GM12878 (cell line): ENCODE data around the gene IL11. TPM values are rescaled to one million over a fixed set of nuclear protein-coding genes. Genes with fewer than 3 reads are reported as not detected.

ENCODE experiments used
- ATF7 ChIP-seq: fragments of 450-650 bp; IDR thresholded peaks from 2 replicates; pipeline ENCODE4 v1.6.1; 2016; ENCODE audit warnings: low read depth, mild to moderate bottlenecking
- CBX5 ChIP-seq: sonication (generic); IDR thresholded peaks from 2 replicates; pipeline ENCODE4 v1.6.1; 2016; ENCODE audit warnings: low read depth, moderate library complexity, mild to moderate bottlenecking, inconsistent platforms
- EP300 ChIP-seq, 2 experiments: fragments of 150-350 bp in 1 of 2; IDR thresholded peaks; 2 replicates each; pipeline ENCODE4 v1.6.1; 2011 to 2012; ENCODE audit warnings: low read depth in 2 of 2, low read length in 2 of 2, borderline replicate concordance in 1 of 2, improper control_type of control experiment in 1 of 2, inconsistent platforms in 1 of 2; ENCODE audit not compliant: control insufficient read depth in 1 of 2
- ETV6 ChIP-seq, 2 experiments: fragments of 450-650 bp in 1 of 2; IDR thresholded peaks in 1 of 2; conservative IDR thresholded peaks in 1 of 2; 2 replicates each; pipeline ENCODE4 v1.6.1; 2014; ENCODE audit warnings: antibody characterized with exemption in 1 of 2, borderline replicate concordance in 1 of 2, low read depth in 1 of 2, mild to moderate bottlenecking in 1 of 2, moderate library complexity in 1 of 2
- FOXK2 ChIP-seq: fragments of 450-650 bp; IDR thresholded peaks from 2 replicates; pipeline ENCODE4 v1.6.1; 2017; ENCODE audit warnings: mild to moderate bottlenecking, moderate library complexity
- IKZF1 ChIP-seq: fragments of 450-650 bp; conservative IDR thresholded peaks from 2 replicates; pipeline ENCODE4 v1.6.1; 2017; ENCODE audit warnings: antibody characterized with exemption, mild to moderate bottlenecking
- JUNB ChIP-seq: IDR thresholded peaks from 2 replicates; pipeline ENCODE4 v1.6.1; 2016; ENCODE audit warnings: antibody characterized with exemption, mild to moderate bottlenecking
- JUND ChIP-seq: IDR thresholded peaks from 2 replicates; pipeline ENCODE4 v1.6.1; 2012; ENCODE audit warnings: low read depth, mild to moderate bottlenecking, low read length, improper control_type of control experiment, moderate library complexity
- KLF5 ChIP-seq: fragments of 450-650 bp; IDR thresholded peaks from 2 replicates; pipeline ENCODE4 v1.6.1; 2014; ENCODE audit warnings: mild to moderate bottlenecking; ENCODE audit not compliant: partially characterized antibody
- MLLT1 ChIP-seq: fragments of 450-650 bp; IDR thresholded peaks from 2 replicates; pipeline ENCODE4 v1.6.1; 2016; ENCODE audit warnings: mild to moderate bottlenecking
- PKNOX1 ChIP-seq: fragments of 450-650 bp; IDR thresholded peaks from 2 replicates; pipeline ENCODE4 v1.6.1; 2016; ENCODE audit warnings: mild to moderate bottlenecking
- ZBTB40 ChIP-seq: fragments of 450-650 bp; IDR thresholded peaks from 2 replicates; pipeline ENCODE4 v1.6.1; 2016; ENCODE audit warnings: mild to moderate bottlenecking, moderate library complexity, borderline replicate concordance
- ZNF384 ChIP-seq: IDR thresholded peaks from 2 replicates; pipeline ENCODE4 v1.6.1; 2012; ENCODE audit warnings: low read depth, mild to moderate bottlenecking, low read length, improper control_type of control experiment, borderline replicate concordance
- polyA plus RNA-seq, 11 experiments: library from polyadenylated mRNA; depleted of rRNA in 4 of 11; unstranded in 6 of 11; stranded (reverse) in 5 of 11; fragments of >200 nt; fragmentation: Nextera tagmentation in 4 of 11; fragmentation: Illumina TruSeq in 1 of 11; extraction: Ambion mirVana in 4 of 11; extraction: Trizol in 1 of 11; gene quantifications; 1 replicate in 1 of 11; 2 replicates in 10 of 11; pipeline versions ENCODE4 v1.2.1 to v1.2.3, GENCODE V29; 2011 to 2016; ENCODE audit warnings: inconsistent platforms in 2 of 11, missing spikeins in 2 of 11, low read depth in 1 of 11
- total RNA-seq, 4 experiments: library from RNA; depleted of rRNA in 3 of 4; stranded (reverse); fragments of >200 nt in 3 of 4; fragmentation: Illumina TruSeq in 1 of 4; extraction: Trizol in 1 of 4; gene quantifications; 2 replicates each; pipeline versions ENCODE4 v1.2.1 to v1.2.3, GENCODE V29; 2013 to 2021
- TF ChIP-seq, protein P1 (sequence below): fragments of 450-650 bp; IDR thresholded peaks from 2 replicates; pipeline ENCODE4 v1.6.1; 2017; ENCODE audit warnings: antibody characterized with exemption, mild to moderate bottlenecking, moderate library complexity
- TF ChIP-seq, protein P2 (sequence below): fragments of 150-350 bp; IDR thresholded peaks from 2 replicates; pipeline ENCODE4 v1.6.1; 2014; ENCODE audit warnings: mild to moderate bottlenecking, low read depth, low read length

IL11 gene
- total and polyA plus RNA-seq, 10 of the 15 experiments (the other 5 are each of a cell fraction or from before 2014, with no cell fraction given), result 0.15 TPM; not detected in 9

GRCh38 chr19:55406826-55407549 is 36.7 kb upstream of the IL11 start (continued):
- no peak for TF ChIP-seq ZBTB40
- no peak for TF ChIP-seq KLF5
- peak; percentile 52; the same call in 1 of the 2 replicates for TF ChIP-seq PKNOX1
- no peak for TF ChIP-seq JUNB
- TF ChIP-seq ATF7, result peak; percentile 43
- TF ChIP-seq, protein P1, sequence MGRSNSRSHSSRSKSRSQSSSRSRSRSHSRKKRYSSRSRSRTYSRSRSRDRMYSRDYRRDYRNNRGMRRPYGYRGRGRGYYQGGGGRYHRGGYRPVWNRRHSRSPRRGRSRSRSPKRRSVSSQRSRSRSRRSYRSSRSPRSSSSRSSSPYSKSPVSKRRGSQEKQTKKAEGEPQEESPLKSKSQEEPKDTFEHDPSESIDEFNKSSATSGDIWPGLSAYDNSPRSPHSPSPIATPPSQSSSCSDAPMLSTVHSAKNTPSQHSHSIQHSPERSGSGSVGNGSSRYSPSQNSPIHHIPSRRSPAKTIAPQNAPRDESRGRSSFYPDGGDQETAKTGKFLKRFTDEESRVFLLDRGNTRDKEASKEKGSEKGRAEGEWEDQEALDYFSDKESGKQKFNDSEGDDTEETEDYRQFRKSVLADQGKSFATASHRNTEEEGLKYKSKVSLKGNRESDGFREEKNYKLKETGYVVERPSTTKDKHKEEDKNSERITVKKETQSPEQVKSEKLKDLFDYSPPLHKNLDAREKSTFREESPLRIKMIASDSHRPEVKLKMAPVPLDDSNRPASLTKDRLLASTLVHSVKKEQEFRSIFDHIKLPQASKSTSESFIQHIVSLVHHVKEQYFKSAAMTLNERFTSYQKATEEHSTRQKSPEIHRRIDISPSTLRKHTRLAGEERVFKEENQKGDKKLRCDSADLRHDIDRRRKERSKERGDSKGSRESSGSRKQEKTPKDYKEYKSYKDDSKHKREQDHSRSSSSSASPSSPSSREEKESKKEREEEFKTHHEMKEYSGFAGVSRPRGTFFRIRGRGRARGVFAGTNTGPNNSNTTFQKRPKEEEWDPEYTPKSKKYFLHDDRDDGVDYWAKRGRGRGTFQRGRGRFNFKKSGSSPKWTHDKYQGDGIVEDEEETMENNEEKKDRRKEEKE, result no peak
- no peak for TF ChIP-seq FOXK2
- no peak for TF ChIP-seq IKZF1
- TF ChIP-seq EP300 (IDR thresholded peaks at IDR 0.05; ENCODE audit: borderline replicate concordance in 1 of 2, control insufficient read depth in 1 of 2, low read depth in 2 of 2, low read length in 2 of 2), result no peak
- TF ChIP-seq, protein P2, sequence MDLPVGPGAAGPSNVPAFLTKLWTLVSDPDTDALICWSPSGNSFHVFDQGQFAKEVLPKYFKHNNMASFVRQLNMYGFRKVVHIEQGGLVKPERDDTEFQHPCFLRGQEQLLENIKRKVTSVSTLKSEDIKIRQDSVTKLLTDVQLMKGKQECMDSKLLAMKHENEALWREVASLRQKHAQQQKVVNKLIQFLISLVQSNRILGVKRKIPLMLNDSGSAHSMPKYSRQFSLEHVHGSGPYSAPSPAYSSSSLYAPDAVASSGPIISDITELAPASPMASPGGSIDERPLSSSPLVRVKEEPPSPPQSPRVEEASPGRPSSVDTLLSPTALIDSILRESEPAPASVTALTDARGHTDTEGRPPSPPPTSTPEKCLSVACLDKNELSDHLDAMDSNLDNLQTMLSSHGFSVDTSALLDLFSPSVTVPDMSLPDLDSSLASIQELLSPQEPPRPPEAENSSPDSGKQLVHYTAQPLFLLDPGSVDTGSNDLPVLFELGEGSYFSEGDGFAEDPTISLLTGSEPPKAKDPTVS, result no peak
- TF ChIP-seq MLLT1, result no peak
- TF ChIP-seq ETV6 (conservative IDR thresholded peaks at IDR 0.05 in 1 of 2, IDR thresholded peaks at IDR 0.05 in 1 of 2; ENCODE audit: borderline replicate concordance in 1 of 2, low read depth in 1 of 2), result no peak
- no peak for TF ChIP-seq ZNF384
- TF ChIP-seq JUND, result no peak
- TF ChIP-seq CBX5, result no peak
